H9 (cell line): Measurements from ENCODE around the gene HOXA4. TPM values are rescaled to one million over a fixed set of nuclear protein-coding genes. Genes with fewer than 3 reads are reported as not detected.

Experiments used
- DNase-seq: peaks from one replicate; pipeline ENCODE4 v3.0.0-alpha.2; 2017
- H2AFZ ChIP-seq: one replicate; pipeline ENCODE4 v1.6.1; 2013; ENCODE audit warnings: mild to moderate bottlenecking, low read length, control low read depth, moderate library complexity
- H2AK5ac ChIP-seq: 2 replicates; pipeline ENCODE4 v1.6.1; 2013; ENCODE audit warnings: low read length, control low read depth, mixed read lengths; ENCODE audit not compliant: insufficient read length
- H2BK120ac ChIP-seq: one replicate; pipeline ENCODE4 v1.6.1; 2013; ENCODE audit warnings: low read depth, mild to moderate bottlenecking, low read length, control low read depth, inconsistent platforms; ENCODE audit not compliant: poor library complexity, severe bottlenecking
- H2BK12ac ChIP-seq: 2 replicates; pipeline ENCODE4 v1.6.1; 2013; ENCODE audit warnings: low read length, control low read depth, mixed read lengths, low read depth; ENCODE audit not compliant: insufficient read length
- H2BK15ac ChIP-seq: 2 replicates; pipeline ENCODE4 v1.6.1; 2013; ENCODE audit warnings: low read depth, low read length, control low read depth
- H2BK20ac ChIP-seq: one replicate; pipeline ENCODE4 v1.6.1; 2013; ENCODE audit warnings: low read depth, mild to moderate bottlenecking, low read length, control low read depth, inconsistent platforms; ENCODE audit not compliant: poor library complexity, severe bottlenecking
- H2BK5ac ChIP-seq: 2 replicates; pipeline ENCODE4 v1.6.1; 2013; ENCODE audit warnings: low read length, control low read depth, mixed read lengths; ENCODE audit not compliant: insufficient read length
- H3K14ac ChIP-seq: 2 replicates; pipeline ENCODE4 v1.6.1; 2013; ENCODE audit warnings: low read length, control low read depth; ENCODE audit not compliant: insufficient read depth
- H3K18ac ChIP-seq: 2 replicates; pipeline ENCODE4 v1.6.1; 2013; ENCODE audit warnings: low read depth, mild to moderate bottlenecking, mixed read lengths, low read length, control low read depth; ENCODE audit not compliant: insufficient read length
- H3K23ac ChIP-seq: 2 replicates; pipeline ENCODE4 v1.6.1; 2013; ENCODE audit warnings: low read length, control low read depth, mixed read lengths, low read depth; ENCODE audit not compliant: insufficient read length
- H3K23me2 ChIP-seq: 2 replicates; pipeline ENCODE4 v1.6.1; 2013; ENCODE audit warnings: low read depth, mild to moderate bottlenecking, mixed read lengths, low read length, control low read depth; ENCODE audit not compliant: insufficient read length, poor library complexity, severe bottlenecking
- H3K27ac ChIP-seq: 2 replicates; pipeline ENCODE4 v1.5.1; 2013; ENCODE audit warnings: low read length, control low read depth, mixed read lengths, low read depth; ENCODE audit not compliant: insufficient read length
- H3K27me3 ChIP-seq: 2 replicates; pipeline ENCODE4 v1.6.1; 2013; ENCODE audit warnings: low read length, control low read depth, inconsistent platforms; ENCODE audit not compliant: insufficient read depth
- H3K4ac ChIP-seq: 2 replicates; pipeline ENCODE4 v1.6.1; 2013; ENCODE audit warnings: low read depth, mild to moderate bottlenecking, control low read depth, inconsistent platforms, low read length, moderate library complexity
- H3K4me1 ChIP-seq: 2 replicates; pipeline ENCODE4 v1.6.1; 2013; ENCODE audit warnings: low read length, control low read depth, inconsistent platforms; ENCODE audit not compliant: insufficient read depth
- H3K4me2 ChIP-seq: 2 replicates; pipeline ENCODE4 v1.6.1; 2013; ENCODE audit warnings: low read length, control low read depth, mixed read lengths; ENCODE audit not compliant: insufficient read length, insufficient read depth
- H3K56ac ChIP-seq: 2 replicates; pipeline ENCODE4 v1.6.1; 2013; ENCODE audit warnings: low read depth, mild to moderate bottlenecking, mixed read lengths, low read length, control low read depth; ENCODE audit not compliant: insufficient read length
- H3K79me1 ChIP-seq: 2 replicates; pipeline ENCODE4 v1.6.1; 2013; ENCODE audit warnings: low read depth, mild to moderate bottlenecking, moderate library complexity, low read length, control low read depth, inconsistent platforms; ENCODE audit not compliant: insufficient read depth, poor library complexity, severe bottlenecking
- H3K79me2 ChIP-seq: 2 replicates; pipeline ENCODE4 v1.6.1; 2013; ENCODE audit warnings: low read length, control low read depth, inconsistent platforms; ENCODE audit not compliant: insufficient read depth
- H3K9ac ChIP-seq: 2 replicates; pipeline ENCODE4 v1.6.1; 2013; ENCODE audit warnings: low read length, control low read depth, mixed read lengths; ENCODE audit not compliant: insufficient read length; ENCODE audit errors: extremely low read depth
- H3K9me3 ChIP-seq: one replicate; pipeline ENCODE4 v1.6.1; 2013; ENCODE audit warnings: low read depth, low read length, inconsistent platforms; ENCODE audit not compliant: control insufficient read depth
- H3T11ph ChIP-seq: one replicate; pipeline ENCODE4 v1.6.1; 2013; ENCODE audit warnings: mild to moderate bottlenecking, low read length, control low read depth, inconsistent platforms
- H4K20me1 ChIP-seq: one replicate; pipeline ENCODE4 v1.6.1; 2013; ENCODE audit not compliant: control insufficient read depth, insufficient read length, insufficient read depth
- H4K5ac ChIP-seq: 2 replicates; pipeline ENCODE4 v1.6.1; 2013; ENCODE audit warnings: low read depth, mild to moderate bottlenecking, mixed read lengths, low read length, control low read depth; ENCODE audit not compliant: insufficient read length
- H4K8ac ChIP-seq: replicated peaks from 2 replicates; pipeline ENCODE4 v1.6.1; 2013; ENCODE audit warnings: low read length, control low read depth, mixed read lengths, low read depth; ENCODE audit not compliant: insufficient read length
- H4K91ac ChIP-seq: 2 replicates; pipeline ENCODE4 v1.6.1; 2013; ENCODE audit warnings: low read depth, mild to moderate bottlenecking, moderate library complexity, mixed read lengths, low read length, control low read depth; ENCODE audit not compliant: insufficient read length
- H3K27ac Mint-ChIP-seq, 3 experiments: 2 replicates in 2 of 3; 3 replicates in 1 of 3; pipeline ENCODE4 v1.8.0; 2020 to 2021; ENCODE audit warnings: mixed read lengths in 3 of 3, mild to moderate bottlenecking in 1 of 3, moderate library complexity in 1 of 3
- H3K27me3 Mint-ChIP-seq: 2 replicates; pipeline ENCODE4 v1.8.0; 2021; ENCODE audit warnings: low read depth, mild to moderate bottlenecking, moderate library complexity, mixed read lengths
- H3K36me3 Mint-ChIP-seq, 3 experiments: 2 replicates in 2 of 3; 3 replicates in 1 of 3; pipeline ENCODE4 v1.8.0; 2020 to 2021; ENCODE audit warnings: low read depth in 3 of 3, mixed read lengths in 3 of 3; ENCODE audit not compliant: insufficient read depth in 1 of 3
- H3K4me1 Mint-ChIP-seq, 2 experiments: 2 replicates each; pipeline ENCODE4 v1.8.0; 2020; ENCODE audit warnings: mixed read lengths in 2 of 2
- H3K4me3 Mint-ChIP-seq, 2 experiments: 2 replicates in 1 of 2; 3 replicates in 1 of 2; pipeline ENCODE4 v1.8.0; 2020 to 2021; ENCODE audit warnings: mild to moderate bottlenecking in 2 of 2, mixed read lengths in 2 of 2, moderate library complexity in 1 of 2
- H3K9me3 Mint-ChIP-seq, 2 experiments: 2 replicates in 1 of 2; 3 replicates in 1 of 2; pipeline ENCODE4 v1.8.0; 2020; ENCODE audit warnings: mild to moderate bottlenecking in 2 of 2, mixed read lengths in 2 of 2, moderate library complexity in 1 of 2
- WGBS: extraction: QIAGEN DNeasy Blood & Tissue Kit; methylation state at CpG from one replicate; pipeline ENCODE4 v1.1.7; 2013; ENCODE audit warnings: missing lambda C conversion rate, low lambda C conversion rate, mixed read lengths; ENCODE audit not compliant: insufficient read length; ENCODE audit errors: extremely low coverage; 5-methylcytosine and 5-hydroxymethylcytosine counted together
- total RNA-seq: library from RNA; stranded (reverse); gene quantifications from 2 replicates; pipeline ENCODE4 v1.2.1, GENCODE V29; 2021
- TF ChIP-seq, protein P1 (sequence below): fragments of 200-600 bp; sonication (generic); conservative IDR thresholded peaks from 3 replicates; pipeline ENCODE4 v1.8.0; 2021; ENCODE audit warnings: antibody characterized with exemption, mild to moderate bottlenecking

The HOXA4 gene
- total RNA-seq, 1 experiment from 2014 or later = not detected

DNA sequence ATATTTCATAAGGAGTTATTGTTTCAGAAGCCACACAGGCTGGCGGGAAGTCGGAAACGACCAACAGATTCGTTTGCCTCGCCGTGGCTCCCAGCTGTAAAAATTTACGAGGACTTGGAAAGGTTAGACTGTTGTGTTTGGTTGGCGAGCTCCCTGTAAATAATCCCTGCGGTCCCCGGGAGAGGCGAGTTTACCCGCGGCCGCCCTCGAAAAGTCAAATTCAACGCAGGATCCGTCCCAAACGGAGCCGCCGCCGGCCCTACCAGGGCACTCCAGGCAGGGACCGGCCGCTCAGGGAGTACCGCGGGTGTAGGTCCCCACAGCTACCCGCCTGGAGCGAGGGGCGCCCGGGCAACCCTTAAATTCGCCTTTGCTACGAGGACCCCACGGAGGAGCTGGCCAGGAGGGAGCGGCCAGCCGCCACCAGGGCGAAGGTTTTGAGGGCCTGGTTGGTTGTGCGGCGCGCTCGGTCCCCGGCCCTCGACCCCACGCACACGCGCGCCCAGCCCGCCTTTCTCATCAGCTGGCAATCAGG is 35.5 kb upstream of the HOXA4 start:
- Mint-ChIP-seq H3K27me3 (peaks cover 99% of the 10 kb centered on the region), H3K27ac (no peak overlapping the region)

More for the DNA sequence above, 35.5 kb upstream of the HOXA4 start:
- H3K79me2 ChIP-seq = no peaks in the 10 kb centered on the region
- H2BK15ac ChIP-seq = no peak overlapping the region
- H2AK5ac ChIP-seq = no peak overlapping the region
- H3K23me2 ChIP-seq = no peaks in the 10 kb centered on the region
- no peak overlapping the region for H2AFZ ChIP-seq
- no peak overlapping the region for H2BK120ac ChIP-seq
- no peaks in the 10 kb centered on the region for H3K79me1 ChIP-seq
- no CpG with 5 or more reads among the region's 46 CpGs for WGBS
- no peak overlapping the region for H4K91ac ChIP-seq
- no peak overlapping the region for H3K14ac ChIP-seq
- H2BK5ac ChIP-seq = no peak overlapping the region
- no peaks in the 10 kb centered on the region; a peak in 1 of 7 replicates for H3K36me3 Mint-ChIP-seq
- H3K27me3 ChIP-seq = peaks cover 96% of the 10 kb centered on the region
- H3K4me1 ChIP-seq = no peaks in the 10 kb centered on the region
- H3K23ac ChIP-seq = no peak overlapping the region
- H3K9ac ChIP-seq = no peak overlapping the region
- no peak overlapping the region for H3K4me2 ChIP-seq
- H3K27ac ChIP-seq = no peak overlapping the region
- no peak overlapping the region for H3K4ac ChIP-seq
- no peak overlapping the region for H4K5ac ChIP-seq
- H3K4me3 Mint-ChIP-seq = no peak overlapping the region
- no peak for DNase-seq
- H3K56ac ChIP-seq = no peak overlapping the region
- peaks cover 0 to 15% of the 10 kb centered on the region in 2 experiments; a peak in 3 of 4 replicates for H3K4me1 Mint-ChIP-seq
- no peak overlapping the region for H2BK12ac ChIP-seq
- H4K20me1 ChIP-seq = no peaks in the 10 kb centered on the region
- no peak overlapping the region for H3K18ac ChIP-seq
- H2BK20ac ChIP-seq = no peak overlapping the region
- no peaks in the 10 kb centered on the region for H3K9me3 ChIP-seq
- H4K8ac ChIP-seq = no peak overlapping the region
- peaks cover 5 to 17% of the 10 kb centered on the region in 2 experiments for H3K9me3 Mint-ChIP-seq
- TF ChIP-seq, protein P1, sequence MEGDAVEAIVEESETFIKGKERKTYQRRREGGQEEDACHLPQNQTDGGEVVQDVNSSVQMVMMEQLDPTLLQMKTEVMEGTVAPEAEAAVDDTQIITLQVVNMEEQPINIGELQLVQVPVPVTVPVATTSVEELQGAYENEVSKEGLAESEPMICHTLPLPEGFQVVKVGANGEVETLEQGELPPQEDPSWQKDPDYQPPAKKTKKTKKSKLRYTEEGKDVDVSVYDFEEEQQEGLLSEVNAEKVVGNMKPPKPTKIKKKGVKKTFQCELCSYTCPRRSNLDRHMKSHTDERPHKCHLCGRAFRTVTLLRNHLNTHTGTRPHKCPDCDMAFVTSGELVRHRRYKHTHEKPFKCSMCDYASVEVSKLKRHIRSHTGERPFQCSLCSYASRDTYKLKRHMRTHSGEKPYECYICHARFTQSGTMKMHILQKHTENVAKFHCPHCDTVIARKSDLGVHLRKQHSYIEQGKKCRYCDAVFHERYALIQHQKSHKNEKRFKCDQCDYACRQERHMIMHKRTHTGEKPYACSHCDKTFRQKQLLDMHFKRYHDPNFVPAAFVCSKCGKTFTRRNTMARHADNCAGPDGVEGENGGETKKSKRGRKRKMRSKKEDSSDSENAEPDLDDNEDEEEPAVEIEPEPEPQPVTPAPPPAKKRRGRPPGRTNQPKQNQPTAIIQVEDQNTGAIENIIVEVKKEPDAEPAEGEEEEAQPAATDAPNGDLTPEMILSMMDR = no peak
- H3T11ph ChIP-seq = no peak overlapping the region
